Urothelium cell line (cell line): Measurements from ENCODE around the gene ATP11C.
"Not testable (repeated sequence)": the region's sequence is repeated elsewhere in the genome, so short reads cannot be mapped to it uniquely, and the experiment has no call there.

Experiments
- DNase-seq: peaks from one replicate; pipeline ENCODE4 v3.0.0; 2011; ENCODE audit warnings: low spot score, mixed read lengths
- FAIRE-seq: peaks from 2 replicates; lab custom pipeline; 2011; peaks lifted over from hg19 to GRCh38; lab: Jason Lieb, UNC

Gene ATP11C

GRCh38 chrX:139924696-139925095 is 8.2 kb downstream of the ATP11C start:
- FAIRE-seq (no peak), DNase-seq (no peak)

- FAIRE-seq, result no peak
- no peak for DNase-seq
Measured at GRCh38 chrX:139924069-139924695, 8.7 kb downstream of the ATP11C start.

- DNase-seq, FAIRE-seq: not testable (repeated sequence)
Measured at GRCh38 chrX:139921142-139921541, 11.7 kb downstream of the ATP11C start.

GRCh38 chrX:139920316-139920715 is 12.5 kb downstream of the ATP11C start:
- no peak for DNase-seq
- no peak for FAIRE-seq

GRCh38 chrX:139914421-139914820 is 18.4 kb downstream of the ATP11C start:
- no peak for FAIRE-seq
- DNase-seq, result no peak

- DNase-seq, result no peak
Measured at GRCh38 chrX:139909712-139910111, 23.1 kb downstream of the ATP11C start.

GRCh38 chrX:139907078-139907477 is 25.8 kb downstream of the ATP11C start:
- no peak for FAIRE-seq
- no peak for DNase-seq

More at GRCh38 chrX:139909712-139910111, 23.1 kb downstream of the ATP11C start:
- no peak for FAIRE-seq

GRCh38 chrX:139905743-139906142 is 27.1 kb downstream of the ATP11C start:
- no peak for FAIRE-seq
- DNase-seq, result no peak

- DNase-seq (no peak), FAIRE-seq (no peak)
Measured at GRCh38 chrX:139905051-139905450, 27.8 kb downstream of the ATP11C start.

GRCh38 chrX:139903210-139903609 is 29.6 kb downstream of the ATP11C start:
- DNase-seq (no peak), FAIRE-seq (no peak)

- FAIRE-seq (no peak), DNase-seq (no peak)
Measured at GRCh38 chrX:139902559-139902958, 30.3 kb downstream of the ATP11C start.

- no peak for DNase-seq
- FAIRE-seq, result no peak
Measured at GRCh38 chrX:139898334-139898733, 34.5 kb downstream of the ATP11C start.

- no peak for DNase-seq
- FAIRE-seq, result no peak
Measured at GRCh38 chrX:139892512-139892911, 40.3 kb downstream of the ATP11C start.

- DNase-seq, result no peak
- no peak for FAIRE-seq
Measured at GRCh38 chrX:139890991-139891700, 41.7 kb downstream of the ATP11C start.

- no peak for FAIRE-seq
- no peak for DNase-seq
Measured at GRCh38 chrX:139889760-139890159, 43.1 kb downstream of the ATP11C start.

- no peak for DNase-seq
- no peak for FAIRE-seq
Measured at GRCh38 chrX:139883984-139884383, 48.9 kb downstream of the ATP11C start.

GRCh38 chrX:139882299-139882698 is 50.6 kb downstream of the ATP11C start:
- FAIRE-seq (no peak), DNase-seq (no peak)

GRCh38 chrX:139881572-139881971 is 51.3 kb downstream of the ATP11C start:
- FAIRE-seq (no peak), DNase-seq (no peak)

GRCh38 chrX:139881130-139881529 is 51.7 kb downstream of the ATP11C start:
- DNase-seq (no peak), FAIRE-seq (no peak)

- DNase-seq (no peak), FAIRE-seq (no peak)
Measured at GRCh38 chrX:139877710-139878414, 55.0 kb downstream of the ATP11C start.

- FAIRE-seq (no peak), DNase-seq (no peak)
Measured at GRCh38 chrX:139875841-139876240, 57.0 kb downstream of the ATP11C start.

- FAIRE-seq (no peak), DNase-seq (no peak)
Measured at GRCh38 chrX:139869796-139870195, 63.1 kb downstream of the ATP11C start.
